ENCODE results near the gene FUCA1. TPM values are rescaled to one million over a fixed set of nuclear protein-coding genes. Genes with fewer than 3 reads are reported as not detected.

The FUCA1 gene
- total and polyA plus RNA-seq, 2 of the 8 experiments (the other 6 are each of a cell fraction or from before 2014, with no cell fraction given) = 5.9 to 6.4 TPM

- CTCF ChIA-PET (ENCODE audit: partially characterized antibody) = interaction anchor here (4.5 kb wide), 1 partner anchor 63 kb away, joined by 40 read pairs; no protein-coding TSS in a partner anchor
- Histone ChIP-seq H2BK12ac (ENCODE audit: low read depth, low read length) (no peak overlapping the region), H3K4ac (replicated peaks; ENCODE audit: insufficient read length, low read depth, low read length) (no peak overlapping the region), H2BK120ac (replicated peaks; ENCODE audit: low read depth, low read length) (no peak overlapping the region), H3K9me3 (ENCODE audit: insufficient read depth in 2 of 2, low read depth in 1 of 2, low read length in 1 of 2) (no peaks in the 10 kb centered on the region; a peak in 1 of 4 replicates), H2BK5ac (ENCODE audit: low read depth, low read length) (no peak overlapping the region), H3K36me3 (ENCODE audit: control insufficient read depth in 2 of 4, insufficient read depth in 4 of 4, low read length in 3 of 4) (no peaks in the 10 kb centered on the region), H4K20me1 (replicated peaks in 1 of 2; ENCODE audit: control insufficient read depth in 1 of 2, insufficient read depth in 2 of 2, low read length in 2 of 2) (no peaks in the 10 kb centered on the region), H3K23ac (ENCODE audit: insufficient read length) (no peak overlapping the region), H3K56ac (replicated peaks; ENCODE audit: insufficient read length, low read depth, low read length) (no peak overlapping the region), H3K9ac (replicated peaks in 1 of 4; ENCODE audit: extremely low read depth in 1 of 4, low read depth in 3 of 4, low read length in 3 of 4) (no peak overlapping the region), H3K79me2 (ENCODE audit: control insufficient read depth in 1 of 2, insufficient read depth in 2 of 2, low read length in 2 of 2) (no peaks in the 10 kb centered on the region), H3K4me2 (ENCODE audit: insufficient read depth in 1 of 2, low read depth in 2 of 2, low read length in 2 of 2) (no peak overlapping the region), H3K79me1 (ENCODE audit: low read depth, low read length) (no peaks in the 10 kb centered on the region), H3K27me3 (replicated peaks in 1 of 4; ENCODE audit: control insufficient read depth in 3 of 4, extremely low read depth in 1 of 4, insufficient read depth in 3 of 4, low read length in 3 of 4) (peaks cover under 1 to 15% (median 9%) of the 10 kb centered on the region in 4 experiments), H2BK15ac (ENCODE audit: low read length) (no peak overlapping the region), H4K5ac (ENCODE audit: insufficient read length, low read depth, low read length) (no peak overlapping the region), H2BK20ac (ENCODE audit: low read length) (no peak overlapping the region), H2AFZ (ENCODE audit: low read length) (no peak overlapping the region), H3K4me3 (ENCODE audit: extremely low read depth in 1 of 4, insufficient read depth in 2 of 4, low read depth in 3 of 4, low read length in 4 of 4) (no peak overlapping the region), H3K27ac (ENCODE audit: low read depth, low read length) (no peak overlapping the region), H4K91ac (replicated peaks; ENCODE audit: insufficient read length, low read length) (no peak overlapping the region), H4K8ac (ENCODE audit: extremely low read depth, insufficient read depth, low read length) (no peak overlapping the region), H3K23me2 (ENCODE audit: low read depth, low read length) (peaks cover 6% of the 10 kb centered on the region), H3K18ac (ENCODE audit: extremely low read depth, low read length) (no peak overlapping the region), H3K4me1 (replicated peaks in 1 of 4; ENCODE audit: control insufficient read depth in 3 of 4, insufficient read depth in 4 of 4, low read length in 3 of 4) (no peaks in the 10 kb centered on the region; a peak in 1 of 7 replicates), H3K14ac (ENCODE audit: insufficient read length) (no peak overlapping the region), H2AK5ac (ENCODE audit: low read depth, low read length) (no peak overlapping the region)
- FAIRE-seq (no peak), DNase-seq (ENCODE audit: low read depth in 1 of 2, low spot score in 2 of 2) (no peak)
- 97% methylated on average over 3 of the region's 3 CpGs; no CpG with 5 or more reads in 1 of the 2 experiments for WGBS, 2 experiments (ENCODE audit: extremely low coverage in 1 of 2, insufficient coverage in 1 of 2, insufficient read length in 1 of 2, insufficient replicate concordance in 2 of 2, low coverage in 1 of 2, low lambda C conversion rate in 2 of 2, missing lambda C conversion rate in 1 of 2)
- TF ChIP-seq SIRT6 (IDR thresholded peaks at IDR 0.05; ENCODE audit: low read length) (no peak), MAFK (IDR thresholded peaks at IDR 0.05; ENCODE audit: low read depth, low read length) (no peak), KDM4A (IDR thresholded peaks at IDR 0.05; ENCODE audit: low read depth, low read length, severe bottlenecking) (no peak), BCL11A (IDR thresholded peaks at IDR 0.05; ENCODE audit: low read depth in 2 of 2, low read length in 2 of 2) (no peak), GTF2F1 (IDR thresholded peaks at IDR 0.05; ENCODE audit: borderline replicate concordance, low read depth, low read length) (no peak), E2F6 (IDR thresholded peaks at IDR 0.05) (no peak), EZH2 (IDR thresholded peaks at IDR 0.05; ENCODE audit: low read depth, low read length, severe bottlenecking) (no peak), TAF1 (IDR thresholded peaks at IDR 0.05; ENCODE audit: low read depth, low read length) (no peak), NRF1 (IDR thresholded peaks at IDR 0.05; ENCODE audit: low read depth, low read length) (no peak), YY1 (IDR thresholded peaks at IDR 0.05; ENCODE audit: low read depth, low read length) (no peak), HDAC6 (IDR thresholded peaks at IDR 0.05; ENCODE audit: low read depth, low read length) (no peak), SAP30 (IDR thresholded peaks at IDR 0.05; ENCODE audit: insufficient read depth, insufficient replicate concordance, low read length) (no peak)
- POLR2A ChIA-PET (ENCODE audit: partially characterized antibody) = no interaction called here
Observed at GRCh38 chr1:23872421-23872820, 4.3 kb upstream of the FUCA1 start.

Data from H1 (cell line).